HG03039 (cell line): Measurements from ENCODE around the gene XYLT2.
A peak's percentile ranks its signal among the peaks of the same experiment; 100 is the strongest.
"Not testable (repeated sequence)": the region's sequence is repeated elsewhere in the genome, so short reads cannot be mapped to it uniquely, and the experiment has no call there.

Experiments used
- ATAC-seq: cut with Tn5 transposase; IDR thresholded peaks from one replicate; pipeline ENCODE4 v1.9.1; 2021; ENCODE audit warnings: mild to moderate bottlenecking, moderate library complexity; ENCODE audit not compliant: unreplicated experiment

The XYLT2 gene

DNA sequence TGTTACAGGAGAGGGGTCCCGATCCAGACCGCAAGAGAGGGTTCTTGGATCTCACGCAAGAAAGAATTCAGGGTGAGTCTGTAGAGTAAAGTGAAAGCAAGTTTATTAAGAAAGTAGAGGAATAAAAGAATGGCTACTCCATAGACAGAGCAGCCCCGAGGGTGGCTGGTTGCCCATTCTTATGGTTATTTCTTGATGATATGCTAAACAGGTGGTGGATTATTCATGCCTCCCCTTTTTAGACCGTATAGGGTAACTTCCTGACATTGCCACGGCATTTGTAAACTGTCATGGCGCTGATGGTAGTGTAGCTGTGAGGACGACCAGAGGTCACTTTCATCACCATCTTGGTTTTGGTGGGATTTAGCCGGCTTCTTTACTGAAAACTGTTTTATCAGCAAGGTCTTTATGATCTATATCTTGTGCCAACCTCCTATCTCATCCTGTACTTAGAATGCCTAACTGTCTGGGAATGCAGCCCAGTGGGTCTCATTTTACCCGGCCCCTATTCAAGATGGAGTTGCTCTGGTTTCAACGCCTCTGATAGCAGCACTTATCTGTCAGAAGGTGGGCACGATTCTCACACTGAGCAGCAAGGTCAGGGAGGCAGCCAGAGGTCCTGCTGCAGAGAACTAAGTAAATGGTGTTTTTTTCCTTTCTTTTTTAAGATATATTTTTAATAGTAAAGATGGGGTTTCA lies 26.5 kb upstream of the XYLT2 start:
- no peak for ATAC-seq

GRCh38 chr17:50322271-50322670 lies 23.7 kb upstream of the XYLT2 start:
- no peak for ATAC-seq

DNA sequence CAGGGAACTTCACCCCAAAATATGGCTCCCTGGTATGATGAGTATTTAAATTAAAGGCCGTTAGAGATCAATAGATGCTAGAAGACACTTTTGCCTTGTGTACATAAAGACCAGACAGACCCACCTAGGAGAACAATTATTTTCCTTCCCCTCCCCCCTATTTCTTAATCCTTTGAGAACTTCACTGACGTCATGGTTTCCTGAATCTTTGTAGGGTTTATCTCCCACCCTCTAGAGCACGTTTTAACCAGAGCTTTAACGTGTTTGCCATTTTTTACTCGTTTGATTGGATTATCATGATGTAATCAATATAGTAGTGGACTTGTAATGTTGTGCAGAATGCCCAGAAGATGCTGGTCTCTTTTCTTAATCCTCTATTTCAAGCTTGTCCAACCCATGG lies 22.9 kb upstream of the XYLT2 start:
- ATAC-seq: no peak

- ATAC-seq: no peak
These were observed 20.0 kb upstream of the XYLT2 start for GRCh38 chr17:50325906-50326305.

GRCh38 chr17:50326831-50327364 lies 19.0 kb upstream of the XYLT2 start:
- ATAC-seq: no peak

- ATAC-seq: no peak
These were observed 17.3 kb upstream of the XYLT2 start for GRCh38 chr17:50328363-50329325.

GRCh38 chr17:50329716-50330115 lies 16.2 kb upstream of the XYLT2 start:
- ATAC-seq: no peak

GRCh38 chr17:50330151-50330775 lies 15.7 kb upstream of the XYLT2 start:
- ATAC-seq: no peak

DNA sequence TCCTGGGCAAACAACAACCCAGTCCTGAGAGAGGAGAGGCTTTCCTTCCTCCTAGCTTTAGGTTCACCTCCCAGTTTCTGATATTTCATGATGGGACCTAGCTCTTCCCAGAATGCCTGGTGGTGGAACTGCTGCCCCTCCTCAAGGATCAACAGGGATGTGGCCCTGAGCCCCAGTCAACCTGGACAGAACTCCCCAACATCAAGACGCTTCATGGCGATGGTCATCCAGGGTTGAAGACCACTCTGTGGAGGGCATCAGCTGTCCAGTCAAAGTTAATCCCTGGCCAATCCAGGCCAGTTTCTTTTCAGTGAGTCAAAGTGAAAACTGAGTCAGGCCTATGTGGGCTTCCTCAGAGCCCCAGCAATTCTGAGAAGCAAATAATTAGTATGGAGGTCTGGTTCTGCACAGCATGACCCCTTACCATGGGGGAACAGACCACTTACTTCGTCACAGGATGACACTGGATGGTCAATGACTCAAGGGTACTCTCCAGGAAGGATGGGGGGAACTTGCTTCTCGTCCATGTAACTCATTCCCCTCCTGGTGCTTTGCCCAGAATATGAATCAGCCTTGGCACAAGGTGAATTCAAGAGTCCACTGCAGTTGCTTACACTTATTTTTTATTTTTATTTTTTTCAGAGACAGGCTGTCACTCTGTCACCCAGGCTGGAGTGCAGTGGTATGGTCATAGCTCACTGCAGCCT lies 14.7 kb upstream of the XYLT2 start:
- no peak for ATAC-seq

DNA sequence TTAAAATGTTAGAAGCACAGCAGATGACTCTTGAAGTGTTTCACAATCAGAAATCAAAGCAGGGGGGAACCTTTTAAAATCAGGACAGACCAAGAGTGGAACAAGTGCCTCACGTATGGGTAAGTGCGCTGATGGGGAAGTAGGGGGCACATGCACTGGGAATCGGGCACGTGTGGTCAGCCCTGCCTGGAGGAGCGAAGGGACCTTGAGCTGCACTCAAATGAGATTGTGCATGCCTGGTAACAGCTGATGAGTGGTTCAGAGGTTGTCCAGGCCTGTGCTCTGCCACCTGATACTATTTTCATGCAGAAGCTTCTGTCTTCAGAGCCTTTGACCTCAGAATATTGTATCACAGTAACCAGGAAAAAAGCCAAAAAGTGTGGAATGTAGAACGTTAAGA lies 13.7 kb upstream of the XYLT2 start:
- no peak for ATAC-seq

DNA sequence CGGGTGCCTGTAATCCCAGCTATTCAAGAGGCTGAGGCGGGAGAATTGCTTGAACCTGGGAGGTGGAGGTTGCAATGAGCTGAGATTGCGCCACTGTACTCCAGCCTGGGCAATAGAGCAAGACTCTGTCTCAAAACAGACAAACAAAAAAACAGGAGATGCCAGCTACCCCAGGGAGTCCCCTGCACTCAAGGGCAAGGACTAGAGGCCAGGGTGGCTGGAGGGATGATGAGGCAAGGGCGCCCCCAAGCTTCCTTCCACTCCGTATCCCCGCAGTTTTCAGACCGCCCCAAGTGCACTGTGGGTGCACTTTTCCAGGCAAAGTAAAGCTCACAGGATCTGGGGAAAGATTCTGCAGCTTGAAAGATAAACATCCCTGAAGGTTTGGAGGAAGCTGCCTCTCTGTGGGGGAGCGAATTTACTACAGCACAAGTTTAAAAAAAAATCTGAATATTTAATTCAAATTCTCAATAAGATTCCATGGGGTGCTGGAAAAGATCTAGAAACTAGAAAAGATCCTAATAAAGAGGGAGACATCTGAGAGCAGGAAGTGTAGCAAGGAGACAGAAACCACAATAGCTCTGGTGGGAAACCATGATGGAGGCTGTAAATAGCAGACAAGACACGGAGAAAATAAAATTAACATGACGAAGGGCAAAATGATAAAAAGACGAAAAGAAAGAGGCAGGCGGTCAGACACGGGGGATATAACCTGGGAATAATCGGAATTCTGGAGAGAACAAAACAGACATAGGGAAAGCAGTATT lies 12.5 kb upstream of the XYLT2 start:
- ATAC-seq: not testable (repeated sequence)

GRCh38 chr17:50337956-50338355 lies 8.0 kb upstream of the XYLT2 start:
- ATAC-seq: no peak

DNA sequence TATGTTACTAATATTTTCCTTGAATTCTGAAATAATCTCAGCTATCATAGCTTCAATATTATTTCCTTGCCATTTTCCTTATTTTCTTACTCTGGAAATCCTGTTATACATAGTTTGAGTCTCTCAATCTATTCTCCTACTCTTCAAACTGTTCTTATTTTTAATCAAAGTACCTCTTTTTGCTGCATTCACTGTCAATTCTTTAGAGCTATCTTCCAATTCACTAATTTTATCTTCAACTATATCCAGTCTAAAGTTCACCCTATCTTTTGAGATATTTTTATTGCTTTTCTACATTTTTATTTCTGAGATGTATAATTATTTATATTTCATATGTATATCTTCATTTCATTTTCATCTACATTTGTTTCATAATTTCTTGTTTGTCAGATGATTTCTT lies 7.3 kb upstream of the XYLT2 start:
- no peak for ATAC-seq

DNA sequence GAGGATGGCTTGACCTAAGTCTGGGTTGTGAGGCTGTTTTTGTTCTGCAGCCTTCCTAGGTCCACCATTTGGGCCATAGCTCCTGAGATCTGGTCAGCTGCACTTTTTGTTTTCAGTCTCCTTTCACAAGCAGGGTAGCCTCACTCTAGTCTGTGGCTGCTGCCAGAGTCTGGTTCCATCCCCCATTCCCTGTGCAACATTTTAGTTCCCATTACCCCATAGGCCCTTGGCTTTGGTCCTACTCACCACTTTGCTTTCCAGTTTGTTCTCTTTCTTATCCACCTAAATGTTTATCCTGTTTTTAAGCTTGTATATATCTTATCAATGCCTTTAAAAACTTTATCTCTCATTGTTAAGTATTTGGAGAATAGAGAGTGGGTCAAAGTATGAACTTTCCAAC lies 6.5 kb upstream of the XYLT2 start:
- no peak for ATAC-seq

DNA sequence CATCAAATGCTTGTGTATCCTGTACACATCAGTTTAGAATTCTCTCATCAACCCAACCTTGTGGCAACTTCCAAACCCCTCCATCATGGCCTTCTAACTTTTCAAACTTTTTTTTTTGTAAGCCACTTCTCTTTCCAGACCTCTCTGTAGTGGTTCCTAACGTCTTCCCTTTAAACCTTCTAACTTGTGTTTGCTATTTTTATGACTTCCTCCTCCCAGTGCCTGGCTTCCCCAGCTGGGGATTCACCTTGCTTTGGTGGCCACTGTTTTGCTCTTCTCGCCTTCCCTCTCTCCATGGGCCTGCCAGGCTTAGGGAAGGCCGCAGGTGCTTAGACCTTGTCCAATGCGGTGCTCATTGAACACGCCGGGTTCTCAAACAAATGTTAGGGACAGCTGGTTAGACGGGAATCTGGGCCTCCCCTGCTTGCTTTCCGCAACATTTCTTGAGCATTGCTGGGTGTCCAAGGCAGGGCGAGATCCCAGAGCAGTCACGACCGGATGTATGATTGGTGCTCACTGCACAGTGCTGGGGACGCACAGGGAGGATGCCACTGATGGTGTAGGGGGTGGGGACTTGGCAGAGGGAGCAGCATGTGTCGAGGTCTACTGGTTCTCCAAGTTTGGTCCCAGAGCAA lies 1.1 kb upstream of the XYLT2 start:
- ATAC-seq: no peak

- peak; percentile 43 for ATAC-seq
These were observed 589 bp downstream of the XYLT2 start for GRCh38 chr17:50346313-50347116.

DNA sequence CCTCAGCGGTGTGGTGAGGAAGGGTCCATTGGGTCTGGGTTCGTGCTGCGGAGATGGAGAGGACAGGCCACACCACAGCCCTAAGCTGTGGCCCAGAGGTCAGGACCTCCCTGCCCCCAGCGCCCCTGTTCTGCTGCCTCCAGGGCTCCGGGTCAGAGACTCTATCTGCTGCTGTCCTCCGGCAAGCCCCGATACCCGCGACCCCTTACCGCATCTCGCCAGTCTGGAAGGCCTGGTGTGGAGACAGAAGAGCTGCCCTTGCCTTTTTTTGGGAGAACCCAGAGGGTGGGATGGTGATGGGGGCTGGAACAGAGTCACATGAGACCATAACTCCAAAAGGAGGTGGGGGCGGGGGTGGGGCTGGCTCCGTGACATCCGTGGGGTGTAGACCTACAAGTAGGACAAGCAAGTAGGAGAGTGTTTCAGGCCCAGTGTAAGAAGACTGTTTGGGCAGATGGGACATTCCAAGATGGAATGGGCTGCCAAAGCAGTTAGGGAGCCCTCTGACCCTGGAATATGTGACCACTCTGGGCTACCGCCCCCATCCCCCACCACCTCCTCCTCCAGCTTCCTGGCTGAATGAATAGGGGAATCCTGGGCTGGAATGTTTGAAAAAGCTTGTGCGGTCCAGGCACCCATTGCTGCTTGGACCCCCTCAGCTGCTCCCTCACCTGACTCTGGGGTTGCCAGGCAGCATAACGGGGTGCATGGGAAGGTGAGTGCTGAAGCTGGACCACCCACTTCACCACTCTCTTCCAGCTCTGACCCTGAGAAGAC lies 1.4 kb downstream of the XYLT2 start:
- ATAC-seq: no peak

- no peak for ATAC-seq
These were observed 2.0 kb downstream of the XYLT2 start for GRCh38 chr17:50347894-50348291.
